GM12878 (cell line): ENCODE data around the gene TBC1D25.

Experiments
- BRCA1 ChIP-seq: IDR thresholded peaks from 2 replicates; pipeline ENCODE4 v1.6.1; 2011; ENCODE audit warnings: low read depth, low read length, improper control_type of control experiment
- CEBPZ ChIP-seq: fragments of 150-350 bp; IDR thresholded peaks from 2 replicates; pipeline ENCODE4 v1.6.1; 2016; ENCODE audit warnings: low read depth, low read length
- CREB1 ChIP-seq: IDR thresholded peaks from 2 replicates; pipeline ENCODE4 v1.6.1; 2012; ENCODE audit warnings: low read depth, mild to moderate bottlenecking, inconsistent platforms
- E2F4 ChIP-seq: IDR thresholded peaks from 2 replicates; pipeline ENCODE4 v1.6.1; 2012; ENCODE audit warnings: low read depth, low read length, improper control_type of control experiment
- MEF2A ChIP-seq: IDR thresholded peaks from 2 replicates; pipeline ENCODE4 v1.6.1; 2011; ENCODE audit warnings: low read depth, mild to moderate bottlenecking, low read length, moderate library complexity; ENCODE audit not compliant: insufficient read depth
- POU2F2 ChIP-seq: IDR thresholded peaks from 3 replicates; pipeline ENCODE4 v1.6.1; 2011; ENCODE audit warnings: low read depth, mild to moderate bottlenecking, low read length, borderline replicate concordance
- REST ChIP-seq: IDR thresholded peaks from 2 replicates; pipeline ENCODE4 v1.6.1; 2012; ENCODE audit warnings: mild to moderate bottlenecking, low read depth, low read length
- SMC3 ChIP-seq: IDR thresholded peaks from 2 replicates; pipeline ENCODE4 v1.6.1; 2011; ENCODE audit warnings: low read length, improper control_type of control experiment, borderline replicate concordance
- TF ChIP-seq, protein P1 (sequence below), 3 experiments: IDR thresholded peaks in 2 of 3; conservative IDR thresholded peaks in 1 of 3; 2 replicates each; pipeline ENCODE4 v1.5.1; 2011; ENCODE audit warnings: low read depth in 3 of 3, low read length in 3 of 3, mild to moderate bottlenecking in 3 of 3, control low read depth in 2 of 3, moderate library complexity in 2 of 3, inconsistent platforms in 1 of 3, mixed read lengths in 1 of 3; ENCODE audit not compliant: control insufficient read depth in 2 of 3, insufficient read depth in 1 of 3; ENCODE audit errors: extremely low read depth in 1 of 3

DNA sequence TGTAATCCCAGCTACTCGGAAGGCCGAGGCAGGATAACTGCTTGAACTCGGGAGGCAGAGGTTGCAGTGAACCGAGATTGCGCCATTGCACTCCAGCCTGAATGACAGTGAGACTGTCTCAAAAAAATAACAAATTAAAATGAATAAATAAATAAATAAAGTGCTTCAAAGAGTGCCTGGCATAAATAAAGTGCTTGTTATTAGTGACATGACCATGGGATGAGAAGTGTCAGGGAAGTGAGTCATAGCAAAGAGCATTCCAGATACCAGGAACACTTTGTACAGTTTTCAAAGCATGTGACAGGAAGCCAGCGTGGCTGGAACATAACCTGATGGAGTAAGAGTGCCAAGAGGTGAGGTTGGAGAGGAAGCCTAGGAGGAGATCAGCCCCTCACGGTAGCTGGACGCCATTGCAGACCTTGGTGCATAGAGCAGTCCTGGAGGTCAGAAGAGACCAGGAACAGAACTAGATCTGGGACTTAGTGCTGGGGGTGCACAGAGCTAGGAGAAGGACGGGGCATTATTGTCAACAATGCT, 51.8 kb downstream of the TBC1D25 start:
- no peak for TF ChIP-seq SMC3
- no peak for TF ChIP-seq BRCA1
- TF ChIP-seq CREB1 = no peak
- TF ChIP-seq REST = no peak
- no peak for TF ChIP-seq POU2F2
- TF ChIP-seq E2F4 = no peak
- TF ChIP-seq, protein P1, sequence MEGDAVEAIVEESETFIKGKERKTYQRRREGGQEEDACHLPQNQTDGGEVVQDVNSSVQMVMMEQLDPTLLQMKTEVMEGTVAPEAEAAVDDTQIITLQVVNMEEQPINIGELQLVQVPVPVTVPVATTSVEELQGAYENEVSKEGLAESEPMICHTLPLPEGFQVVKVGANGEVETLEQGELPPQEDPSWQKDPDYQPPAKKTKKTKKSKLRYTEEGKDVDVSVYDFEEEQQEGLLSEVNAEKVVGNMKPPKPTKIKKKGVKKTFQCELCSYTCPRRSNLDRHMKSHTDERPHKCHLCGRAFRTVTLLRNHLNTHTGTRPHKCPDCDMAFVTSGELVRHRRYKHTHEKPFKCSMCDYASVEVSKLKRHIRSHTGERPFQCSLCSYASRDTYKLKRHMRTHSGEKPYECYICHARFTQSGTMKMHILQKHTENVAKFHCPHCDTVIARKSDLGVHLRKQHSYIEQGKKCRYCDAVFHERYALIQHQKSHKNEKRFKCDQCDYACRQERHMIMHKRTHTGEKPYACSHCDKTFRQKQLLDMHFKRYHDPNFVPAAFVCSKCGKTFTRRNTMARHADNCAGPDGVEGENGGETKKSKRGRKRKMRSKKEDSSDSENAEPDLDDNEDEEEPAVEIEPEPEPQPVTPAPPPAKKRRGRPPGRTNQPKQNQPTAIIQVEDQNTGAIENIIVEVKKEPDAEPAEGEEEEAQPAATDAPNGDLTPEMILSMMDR (IDR thresholded peaks at IDR 0.05 in 2 of 3, conservative IDR thresholded peaks at IDR 0.05 in 1 of 3; ENCODE audit: control insufficient read depth in 2 of 3, extremely low read depth in 1 of 3, insufficient read depth in 1 of 3, low read depth in 3 of 3, low read length in 3 of 3) = no peak
- no peak for TF ChIP-seq MEF2A
- no peak for TF ChIP-seq CEBPZ
